Body of pancreas (tissue), 4 donors: ENCODE results near the gene SLC35A1.

Experiments used
- CTCF ChIP-seq, 7 experiments: fragments of 450-650 bp in 4 of 7; fragments of 200-600 bp in 3 of 7; sonication (generic) in 3 of 7; IDR thresholded peaks; one replicate each; pipeline ENCODE4 v1.5.1; 2016 to 2019; ENCODE audit warnings: antibody characterized with exemption in 7 of 7
- POLR2A ChIP-seq, 3 donors: fragments of 450-650 bp; IDR thresholded peaks; one replicate each; pipeline ENCODE4 v1.6.1; 2016; ENCODE audit warnings: antibody characterized with exemption in 3 of 3, mild to moderate bottlenecking in 2 of 3

GRCh38 chr6:87430499-87430898 is 42.3 kb upstream of the SLC35A1 start:
- TF ChIP-seq CTCF (IDR thresholded peaks at IDR 0.05) (no peak), POLR2A (IDR thresholded peaks at IDR 0.05) (no peak)
